Fibroblast of the aortic adventitia (primary cell): ENCODE measurements around the gene SYNJ2. TPM values are rescaled to one million over a fixed set of nuclear protein-coding genes. Genes with fewer than 3 reads are reported as not detected.

ENCODE experiments used
- DNase-seq: peaks from one replicate; pipeline ENCODE4 v3.0.0-alpha.2; 2010; ENCODE audit warnings: low read depth
- H3K4me3 ChIP-seq: 2 replicates; pipeline ENCODE4 v1.5.1; 2011; ENCODE audit warnings: low read depth, mild to moderate bottlenecking, control low read depth, low read length, moderate library complexity
- CTCF ChIP-seq: IDR thresholded peaks from 2 replicates; pipeline ENCODE4 v1.5.1; 2011; ENCODE audit warnings: mild to moderate bottlenecking, low read length, control low read depth, inconsistent platforms; ENCODE audit not compliant: insufficient read depth
- total RNA-seq: library from RNA; depleted of rRNA; stranded (reverse); fragments of >200 nt; gene quantifications from 2 replicates; pipeline ENCODE4 v1.2.3, GENCODE V29; 2012; ENCODE audit warnings: low replicate concordance

Gene SYNJ2
- total RNA-seq, 1 donor = 73.6 TPM

GRCh38 chr6:158028876-158029275, 47.2 kb downstream of the SYNJ2 start:
- no peak for DNase-seq
- no peak for TF ChIP-seq CTCF
- no peak overlapping the region for H3K4me3 ChIP-seq

- no peak for TF ChIP-seq CTCF
- peak; percentile 13 for DNase-seq
- no peak overlapping the region for H3K4me3 ChIP-seq
Observed at GRCh38 chr6:158029668-158030230, 48.1 kb downstream of the SYNJ2 start.

GRCh38 chr6:158030380-158031300, 49.0 kb downstream of the SYNJ2 start:
- H3K4me3 ChIP-seq = no peak overlapping the region
- no peak for DNase-seq
- TF ChIP-seq CTCF = no peak

- no peak overlapping the region for H3K4me3 ChIP-seq
- peak; percentile 92 for DNase-seq
- TF ChIP-seq CTCF = no peak
Observed at GRCh38 chr6:158031381-158032353, 50.0 kb downstream of the SYNJ2 start.

GRCh38 chr6:158032354-158032733, 50.7 kb downstream of the SYNJ2 start:
- TF ChIP-seq CTCF = no peak
- no peak for DNase-seq
- no peak overlapping the region for H3K4me3 ChIP-seq

- DNase-seq = no peak
- no peak for TF ChIP-seq CTCF
Observed at GRCh38 chr6:158033077-158033750, 51.6 kb downstream of the SYNJ2 start.

More at GRCh38 chr6:158033077-158033750, 51.6 kb downstream of the SYNJ2 start:
- H3K4me3 ChIP-seq = no peak overlapping the region
